Ishikawa (cell line): ENCODE results near the gene PTPRN2.

Experiments
- CEBPB ChIP-seq: IDR thresholded peaks from 2 replicates; pipeline ENCODE4 v1.6.1; 2012
- CREB1 ChIP-seq: IDR thresholded peaks from 2 replicates; pipeline ENCODE4 v1.6.1; 2012; ENCODE audit warnings: low read depth
- EGR1 ChIP-seq: IDR thresholded peaks from 2 replicates; pipeline ENCODE4 v1.6.1; 2012
- EP300 ChIP-seq: IDR thresholded peaks from 2 replicates; pipeline ENCODE4 v1.6.1; 2012; ENCODE audit warnings: borderline replicate concordance
- FOXM1 ChIP-seq: IDR thresholded peaks from 2 replicates; pipeline ENCODE4 v1.6.1; 2012; ENCODE audit warnings: low read depth, borderline replicate concordance
- NFIC ChIP-seq: IDR thresholded peaks from 2 replicates; pipeline ENCODE4 v1.6.1; 2012
- RAD21 ChIP-seq: IDR thresholded peaks from 2 replicates; pipeline ENCODE4 v1.6.1; 2012; ENCODE audit warnings: low read depth
- REST ChIP-seq: IDR thresholded peaks from 2 replicates; pipeline ENCODE4 v1.6.1; 2012; ENCODE audit warnings: low read depth, mild to moderate bottlenecking
- TAF1 ChIP-seq: IDR thresholded peaks from 2 replicates; pipeline ENCODE4 v1.6.1; 2012; ENCODE audit warnings: low read depth, mild to moderate bottlenecking
- TCF12 ChIP-seq: IDR thresholded peaks from 2 replicates; pipeline ENCODE4 v1.6.1; 2012; ENCODE audit warnings: low read depth
- TEAD4 ChIP-seq: IDR thresholded peaks from 2 replicates; pipeline ENCODE4 v1.6.1; 2012
- YY1 ChIP-seq: IDR thresholded peaks from 2 replicates; pipeline ENCODE4 v1.6.1; 2012; ENCODE audit warnings: low read depth
- ZBTB7A ChIP-seq: IDR thresholded peaks from 2 replicates; pipeline ENCODE4 v1.6.1; 2012; ENCODE audit warnings: low read depth
- TF ChIP-seq, protein P1 (sequence below): IDR thresholded peaks from 2 replicates; pipeline ENCODE4 v1.6.1; 2012
- TF ChIP-seq, protein P2 (sequence below): IDR thresholded peaks from 2 replicates; pipeline ENCODE4 v1.6.1; 2012

Gene PTPRN2

DNA sequence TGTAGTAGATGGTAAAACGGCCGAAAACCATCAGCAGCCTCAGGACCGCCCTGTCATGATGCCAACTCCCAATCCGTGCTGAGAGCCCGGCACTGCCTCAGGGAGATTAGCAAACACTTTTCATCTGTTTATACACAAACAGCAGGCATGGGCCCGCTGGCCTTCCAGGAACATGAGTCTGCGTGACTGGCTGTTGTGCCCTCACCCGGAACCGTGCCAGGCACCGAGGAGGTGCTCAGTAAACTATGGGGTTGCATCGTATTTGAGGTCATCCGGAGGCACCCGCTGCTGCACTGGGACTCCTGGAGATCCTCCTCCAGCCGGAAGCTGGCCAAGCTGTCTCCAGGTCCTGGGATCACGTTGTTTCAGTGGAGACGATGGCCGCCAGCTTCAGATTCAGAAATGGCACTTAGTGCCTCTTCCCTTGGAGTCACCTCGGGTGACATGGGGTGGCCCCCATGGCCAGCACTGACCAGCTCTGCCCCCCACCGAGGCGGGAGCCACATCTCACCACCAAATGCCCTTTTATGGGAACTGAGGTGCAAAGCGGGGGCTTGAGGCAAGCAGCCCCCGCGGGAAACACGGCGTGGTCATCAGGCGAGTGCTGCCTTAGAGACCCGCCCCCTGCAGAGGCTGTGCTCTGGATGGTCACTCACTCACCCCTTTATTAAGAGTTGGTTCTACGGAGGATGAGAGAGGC lies 585.9 kb downstream of the PTPRN2 start:
- no peak for TF ChIP-seq EGR1
- TF ChIP-seq, protein P1, sequence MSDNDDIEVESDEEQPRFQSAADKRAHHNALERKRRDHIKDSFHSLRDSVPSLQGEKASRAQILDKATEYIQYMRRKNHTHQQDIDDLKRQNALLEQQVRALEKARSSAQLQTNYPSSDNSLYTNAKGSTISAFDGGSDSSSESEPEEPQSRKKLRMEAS, result no peak
- TF ChIP-seq RAD21, result no peak
- TF ChIP-seq TCF12, result no peak

- TF ChIP-seq YY1, result no peak
- TF ChIP-seq CEBPB, result no peak
- TF ChIP-seq TCF12, result no peak
- no peak for TF ChIP-seq CREB1
- no peak for TF ChIP-seq REST
- no peak for TF ChIP-seq EGR1
- TF ChIP-seq, protein P1, result no peak
- TF ChIP-seq RAD21, result no peak
- no peak for TF ChIP-seq TEAD4
- TF ChIP-seq ZBTB7A, result no peak
- no peak for TF ChIP-seq EP300
- no peak for TF ChIP-seq TAF1
- TF ChIP-seq NFIC, result no peak
- no peak for TF ChIP-seq FOXM1
- TF ChIP-seq, protein P2, sequence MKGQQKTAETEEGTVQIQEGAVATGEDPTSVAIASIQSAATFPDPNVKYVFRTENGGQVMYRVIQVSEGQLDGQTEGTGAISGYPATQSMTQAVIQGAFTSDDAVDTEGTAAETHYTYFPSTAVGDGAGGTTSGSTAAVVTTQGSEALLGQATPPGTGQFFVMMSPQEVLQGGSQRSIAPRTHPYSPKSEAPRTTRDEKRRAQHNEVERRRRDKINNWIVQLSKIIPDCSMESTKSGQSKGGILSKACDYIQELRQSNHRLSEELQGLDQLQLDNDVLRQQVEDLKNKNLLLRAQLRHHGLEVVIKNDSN, result no peak
Observed at GRCh38 chr7:158001003-158001402, 586.6 kb downstream of the PTPRN2 start.

GRCh38 chr7:158000160-158000559 lies 587.5 kb downstream of the PTPRN2 start:
- no peak for TF ChIP-seq RAD21
- TF ChIP-seq ZBTB7A, result no peak
- no peak for TF ChIP-seq YY1
- TF ChIP-seq REST, result no peak
- no peak for TF ChIP-seq FOXM1
- TF ChIP-seq, protein P1, result no peak
- TF ChIP-seq NFIC, result no peak
- no peak for TF ChIP-seq TEAD4
- no peak for TF ChIP-seq TCF12

- TF ChIP-seq FOXM1 (no peak), TCF12 (no peak), NFIC (no peak), TEAD4 (no peak), EP300 (no peak), REST (no peak), EGR1 (no peak), YY1 (no peak), CREB1 (no peak), ZBTB7A (no peak), CEBPB (no peak), TAF1 (no peak), RAD21 (no peak)
- TF ChIP-seq, protein P2, result no peak
- TF ChIP-seq, protein P1, result no peak
Observed at GRCh38 chr7:157998884-157999552, 588.6 kb downstream of the PTPRN2 start.
